Endometrial microvascular endothelial cells (primary cell): ENCODE measurements around the gene RASEF. TPM values are rescaled to one million over a fixed set of nuclear protein-coding genes. Genes with fewer than 3 reads are reported as not detected.

ENCODE experiments used
- in situ Hi-C: cut with HindIII; loops from 2 replicates; pipeline ENCODE4 v1.10.0; 2017; ENCODE audit warnings: low sequenced_read_pairs, low pct_unique_long_range_greater_than_20kb; ENCODE audit errors: inconsistent ontology term
- total RNA-seq: library from RNA; depleted of rRNA; stranded (reverse); fragments of >200 nt; gene quantifications from one replicate; pipeline ENCODE4 v1.2.3, GENCODE V29; 2015; ENCODE audit errors: inconsistent ontology term

RASEF gene
- total RNA-seq, 1 donor from 2014 or later = not detected

- in situ Hi-C loops = no loop called here
These were observed 68.9 kb downstream of the RASEF start for GRCh38 chr9:82993856-82994605.

DNA sequence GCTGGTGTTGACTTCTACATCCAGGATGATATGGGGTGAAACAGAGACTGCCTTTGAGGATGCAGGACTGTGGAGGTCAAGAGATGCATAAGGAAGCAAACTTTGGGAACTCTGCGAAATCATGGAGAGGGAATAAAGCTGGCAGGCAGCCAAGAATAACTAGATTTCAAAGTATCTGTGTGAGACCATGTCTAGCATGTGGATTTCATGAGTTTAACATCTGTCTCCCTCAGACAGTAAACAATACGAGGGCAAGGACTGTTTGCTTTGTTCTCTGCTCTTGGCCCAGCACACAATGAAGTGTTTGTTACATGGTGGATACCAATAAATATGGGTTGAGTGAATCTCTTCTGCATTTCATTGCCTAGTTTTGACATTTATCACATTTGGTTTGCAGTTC is 71.3 kb downstream of the RASEF start:
- in situ Hi-C loops = no loop called here

- in situ Hi-C loops = no loop called here
These were observed 73.0 kb downstream of the RASEF start for GRCh38 chr9:82989929-82990328.

- in situ Hi-C loops = no loop called here
These were observed 74.5 kb downstream of the RASEF start for GRCh38 chr9:82988488-82988887.

GRCh38 chr9:82987370-82988189 is 75.4 kb downstream of the RASEF start:
- in situ Hi-C loops = no loop called here

DNA sequence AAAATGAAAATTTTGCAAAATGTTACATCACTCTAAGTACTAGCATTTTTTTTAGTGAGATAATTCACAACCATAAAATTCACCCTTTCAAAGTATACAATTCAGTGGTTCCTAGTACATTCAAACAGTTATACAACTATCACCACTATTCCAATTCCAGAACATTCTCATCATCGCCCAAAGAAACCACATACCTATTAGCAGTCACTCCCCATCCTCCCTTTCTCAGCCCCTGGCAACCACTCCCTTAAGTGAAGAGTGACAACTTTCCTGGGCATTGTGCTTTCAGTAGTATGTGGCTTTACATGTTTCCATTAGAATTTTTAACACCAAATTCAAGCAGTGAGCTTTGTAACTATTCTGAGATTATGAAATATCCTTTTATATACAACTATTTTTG is 81.4 kb downstream of the RASEF start:
- in situ Hi-C loops = no loop called here

GRCh38 chr9:82975176-82975575 is 87.8 kb downstream of the RASEF start:
- in situ Hi-C loops = no loop called here

GRCh38 chr9:82972446-82972845 is 90.5 kb downstream of the RASEF start:
- in situ Hi-C loops = no loop called here

GRCh38 chr9:82970359-82970758 is 92.6 kb downstream of the RASEF start:
- in situ Hi-C loops = no loop called here

- in situ Hi-C loops = no loop called here
These were observed 93.7 kb downstream of the RASEF start for GRCh38 chr9:82969291-82969690.

DNA sequence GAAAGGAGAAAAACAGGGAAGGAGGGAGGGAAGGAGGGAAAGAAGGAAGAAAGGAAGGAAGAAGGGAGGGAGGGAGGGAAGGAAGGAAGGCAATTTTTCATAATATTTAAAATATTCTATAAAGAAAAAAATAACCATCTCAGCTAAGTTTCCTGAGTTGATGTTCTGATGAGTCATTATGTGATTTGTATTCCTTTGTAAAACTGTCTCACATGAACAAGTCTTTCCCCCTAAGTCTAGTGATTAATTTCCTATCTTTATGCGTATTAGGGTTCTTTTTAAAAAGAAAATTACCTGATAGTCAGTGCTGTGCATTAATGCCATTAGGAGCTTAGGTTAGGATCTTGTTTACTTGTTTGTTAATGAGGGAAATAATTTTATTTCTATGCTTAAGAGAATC is 94.1 kb downstream of the RASEF start:
- in situ Hi-C loops = no loop called here

DNA sequence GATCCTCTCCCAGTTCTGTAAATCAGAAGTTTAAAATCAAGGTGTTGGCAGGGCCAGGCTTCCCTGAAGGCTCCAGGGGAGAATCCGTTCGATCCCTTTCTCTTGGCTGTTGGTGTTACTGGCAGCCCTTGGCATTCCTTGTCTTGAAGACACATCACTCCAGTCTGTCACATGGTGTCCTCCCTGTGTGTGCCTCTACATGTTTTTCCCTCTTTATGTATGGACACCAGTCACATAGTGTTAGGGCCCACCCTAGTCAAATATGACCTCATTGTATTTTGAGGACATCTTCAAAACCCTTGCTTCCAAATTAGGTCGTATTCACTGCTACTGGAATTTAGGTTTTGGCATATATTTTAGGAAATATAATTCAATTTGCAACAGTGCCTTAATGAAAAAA is 94.6 kb downstream of the RASEF start:
- in situ Hi-C loops = no loop called here

DNA sequence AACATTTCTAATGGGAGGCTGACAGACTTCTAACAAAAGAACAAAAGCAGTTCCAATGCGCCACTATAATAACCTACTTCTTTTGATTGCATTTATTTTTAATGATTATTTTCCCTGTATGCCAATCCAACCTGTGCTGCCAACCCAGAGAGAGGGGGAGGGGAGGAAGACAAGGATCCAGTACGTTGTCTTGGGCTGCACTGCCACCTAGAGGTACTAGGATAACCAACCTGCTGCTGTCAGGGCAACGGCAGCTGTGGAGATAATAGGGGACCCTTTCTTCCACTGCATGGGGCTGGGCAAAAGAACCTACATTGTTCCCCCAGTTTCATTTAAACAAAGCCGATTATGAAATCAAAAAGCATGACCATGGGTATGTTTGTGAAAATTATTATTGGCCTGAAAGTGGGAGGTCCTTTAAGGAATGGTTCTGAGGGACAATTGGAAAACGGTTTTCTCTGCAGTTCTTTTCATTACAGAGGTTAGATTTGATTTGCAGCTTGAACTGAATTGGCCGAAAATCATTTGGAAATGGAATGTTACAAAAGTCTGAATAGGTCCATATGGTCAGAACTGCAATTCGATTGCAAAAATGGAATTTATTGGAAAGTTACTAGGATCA is 101.3 kb downstream of the RASEF start:
- in situ Hi-C loops = no loop called here

GRCh38 chr9:82957529-82958379 is 105.2 kb downstream of the RASEF start:
- in situ Hi-C loops = no loop called here

DNA sequence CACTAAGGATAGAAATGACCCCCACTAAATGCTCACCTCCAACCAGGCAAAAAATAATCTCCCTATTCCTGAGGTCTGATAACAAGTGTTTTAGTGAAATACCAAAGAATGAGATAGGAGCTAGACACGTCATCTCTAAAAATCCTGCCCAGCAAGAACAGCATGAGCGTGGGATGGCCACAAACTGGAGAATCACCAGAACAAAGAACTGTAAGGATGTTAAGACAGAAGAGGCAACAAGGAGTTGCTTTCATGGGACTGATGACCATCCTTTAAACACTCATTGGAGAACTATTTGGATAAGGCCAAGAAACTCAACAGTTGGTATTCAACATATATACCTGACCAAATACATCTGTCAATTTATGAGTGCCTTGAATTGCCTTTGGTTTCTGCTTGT is 113.7 kb downstream of the RASEF start:
- in situ Hi-C loops = no loop called here

- in situ Hi-C loops = no loop called here
These were observed 122.6 kb downstream of the RASEF start for GRCh38 chr9:82940376-82940775.

DNA sequence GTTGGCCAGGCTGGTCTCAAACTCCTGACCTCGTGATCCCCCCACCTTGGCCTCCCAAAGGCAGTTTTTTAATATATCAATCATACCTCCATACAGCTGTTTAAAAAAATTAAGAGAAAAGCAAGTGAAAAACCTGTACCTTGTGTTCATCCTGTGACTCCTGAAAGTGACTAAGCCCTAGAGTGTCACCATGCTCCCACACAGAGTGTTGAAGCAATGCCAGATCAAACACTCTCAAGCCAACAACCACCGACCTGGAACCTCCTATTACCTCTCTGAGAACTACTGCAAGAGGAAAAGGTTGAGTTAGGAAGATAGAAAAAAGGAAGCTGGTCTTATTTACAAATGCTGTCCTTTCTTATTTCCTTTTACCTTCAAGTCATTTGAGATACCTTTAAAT is 123.5 kb downstream of the RASEF start:
- in situ Hi-C loops = no loop called here

- in situ Hi-C loops = no loop called here
These were observed 124.3 kb downstream of the RASEF start for GRCh38 chr9:82938426-82939218.
